BJ (cell line): ENCODE measurements around the gene SCN9A. TPM values are rescaled to one million over a fixed set of nuclear protein-coding genes. Genes with fewer than 3 reads are reported as not detected.
"Not testable (repeated sequence)": the region's sequence is repeated elsewhere in the genome, so short reads cannot be mapped to it uniquely, and the experiment has no call there.

Experiments
- CTCF ChIA-PET: fragments of 350-600 bp; formaldehyde crosslinking; extraction: SDS; loops from one replicate; lab custom pipeline; 2021; ENCODE audit warnings: antibody characterized with exemption, inconsistent platforms; lab: Yijun Ruan, JAX
- POLR2A ChIA-PET: fragments of 300-600 bp; sonication (Branson Sonifier 250); formaldehyde crosslinking; extraction: SDS; loops from one replicate; lab custom pipeline; 2021; ENCODE audit warnings: antibody characterized with exemption; lab: Charles Lee
- DNase-seq: peaks from one replicate; pipeline ENCODE4 v3.0.0-alpha.2; 2011; ENCODE audit warnings: low read depth
- H3K27me3 ChIP-seq: 2 replicates; pipeline ENCODE4 v1.6.0; 2011; ENCODE audit warnings: low read length; ENCODE audit not compliant: control insufficient read depth, insufficient read depth
- H3K36me3 ChIP-seq: 2 replicates; pipeline ENCODE4 v1.5.1; 2011; ENCODE audit warnings: low read length; ENCODE audit not compliant: control insufficient read depth, insufficient read depth
- H3K4me3 ChIP-seq: 2 replicates; pipeline ENCODE4 v1.5.1; 2011; ENCODE audit warnings: low read depth, mild to moderate bottlenecking, control low read depth, low read length
- CTCF ChIP-seq: IDR thresholded peaks from 2 replicates; pipeline ENCODE4 v1.5.1; 2011; ENCODE audit warnings: low read depth, mild to moderate bottlenecking, control low read depth, inconsistent platforms, low read length, moderate library complexity; ENCODE audit not compliant: insufficient read depth
- polyA plus RNA-seq: library from polyadenylated mRNA; depleted of rRNA; stranded (reverse); fragments of >200 nt; gene quantifications from 2 replicates; pipeline ENCODE4 v1.2.3, GENCODE V29; 2011

Gene SCN9A
- polyA plus RNA-seq, 1 experiment: 19.4 TPM

- CTCF ChIA-PET: no interaction called here
- no peaks in the 10 kb centered on the region for H3K36me3 ChIP-seq
- TF ChIP-seq CTCF: no peak
- no peak overlapping the region for H3K4me3 ChIP-seq
- POLR2A ChIA-PET: no interaction called here
- peak; percentile 74 for DNase-seq
- H3K27me3 ChIP-seq: no peaks in the 10 kb centered on the region
Measured at GRCh38 chr2:166314022-166314759, 61.6 kb downstream of the SCN9A start.

- H3K36me3 ChIP-seq, H3K4me3 ChIP-seq, DNase-seq, H3K27me3 ChIP-seq, POLR2A ChIA-PET: not testable (repeated sequence)
- CTCF ChIA-PET: interaction anchor here (0.6 to 1.5 kb wide), 2 partner anchors 63 to 76 kb away, joined by 3 read pairs; partner anchors contain the start of gene SCN9A
Measured at GRCh38 chr2:166312863-166313262, 62.9 kb downstream of the SCN9A start.

GRCh38 chr2:166307326-166307725 lies 68.4 kb downstream of the SCN9A start:
- Histone ChIP-seq H3K4me3 (no peak overlapping the region), H3K36me3 (no peaks in the 10 kb centered on the region), H3K27me3 (no peaks in the 10 kb centered on the region)
- no peak for TF ChIP-seq CTCF
- ChIA-PET POLR2A (no interaction called here), CTCF (no interaction called here)
- no peak for DNase-seq

GRCh38 chr2:166304656-166305055 lies 71.1 kb downstream of the SCN9A start:
- DNase-seq: no peak
- Histone ChIP-seq H3K4me3 (no peak overlapping the region), H3K27me3 (no peaks in the 10 kb centered on the region), H3K36me3 (no peaks in the 10 kb centered on the region)
- no peak for TF ChIP-seq CTCF
- ChIA-PET POLR2A (no interaction called here), CTCF (no interaction called here)

- Histone ChIP-seq H3K27me3 (no peaks in the 10 kb centered on the region), H3K4me3 (no peak overlapping the region), H3K36me3 (no peaks in the 10 kb centered on the region)
- no peak for DNase-seq
- no peak for TF ChIP-seq CTCF
- ChIA-PET POLR2A (interaction anchor here (0.6 kb wide), 1 partner anchor 240 kb away, joined by 3 read pairs; no protein-coding TSS in a partner anchor), CTCF (no interaction called here)
Measured at GRCh38 chr2:166302036-166302435, 73.7 kb downstream of the SCN9A start.

GRCh38 chr2:166297951-166298350 lies 77.8 kb downstream of the SCN9A start:
- no peak for TF ChIP-seq CTCF
- ChIA-PET CTCF (no interaction called here), POLR2A (no interaction called here)
- no peak overlapping the region for H3K4me3 ChIP-seq
- H3K27me3 ChIP-seq: no peaks in the 10 kb centered on the region
- no peaks in the 10 kb centered on the region for H3K36me3 ChIP-seq
- no peak for DNase-seq
